ENCODE results near the gene CYP4F8.

- TF ChIP-seq, protein P1, sequence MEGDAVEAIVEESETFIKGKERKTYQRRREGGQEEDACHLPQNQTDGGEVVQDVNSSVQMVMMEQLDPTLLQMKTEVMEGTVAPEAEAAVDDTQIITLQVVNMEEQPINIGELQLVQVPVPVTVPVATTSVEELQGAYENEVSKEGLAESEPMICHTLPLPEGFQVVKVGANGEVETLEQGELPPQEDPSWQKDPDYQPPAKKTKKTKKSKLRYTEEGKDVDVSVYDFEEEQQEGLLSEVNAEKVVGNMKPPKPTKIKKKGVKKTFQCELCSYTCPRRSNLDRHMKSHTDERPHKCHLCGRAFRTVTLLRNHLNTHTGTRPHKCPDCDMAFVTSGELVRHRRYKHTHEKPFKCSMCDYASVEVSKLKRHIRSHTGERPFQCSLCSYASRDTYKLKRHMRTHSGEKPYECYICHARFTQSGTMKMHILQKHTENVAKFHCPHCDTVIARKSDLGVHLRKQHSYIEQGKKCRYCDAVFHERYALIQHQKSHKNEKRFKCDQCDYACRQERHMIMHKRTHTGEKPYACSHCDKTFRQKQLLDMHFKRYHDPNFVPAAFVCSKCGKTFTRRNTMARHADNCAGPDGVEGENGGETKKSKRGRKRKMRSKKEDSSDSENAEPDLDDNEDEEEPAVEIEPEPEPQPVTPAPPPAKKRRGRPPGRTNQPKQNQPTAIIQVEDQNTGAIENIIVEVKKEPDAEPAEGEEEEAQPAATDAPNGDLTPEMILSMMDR (IDR thresholded peaks at IDR 0.05) = no peak
- no peak for TF ChIP-seq EZH2 (IDR thresholded peaks at IDR 0.05; ENCODE audit: borderline replicate concordance, insufficient read depth, low read depth, low read length, poor library complexity, severe bottlenecking)
Measured at GRCh38 chr19:15672580-15673175, 57.7 kb downstream of the CYP4F8 start, which contains the start of gene CYP4F12.

All from B cell (primary cell).